Tibial nerve (tissue), 4 donors: ENCODE data around the gene ZNF573. TPM values are rescaled to one million over a fixed set of nuclear protein-coding genes. Genes with fewer than 3 reads are reported as not detected.
A peak's percentile ranks its signal among the peaks of the same experiment; 100 is the strongest.

Experiments used
- DNase-seq, 2 donors: peaks; one replicate each; pipeline ENCODE4 v3.0.0-alpha.2; 2019; ENCODE audit warnings: low spot score in 2 of 2
- H3K27ac ChIP-seq, 4 donors: fragments of 200-600 bp; sonication (generic) in 3 of 4; one replicate each; pipeline ENCODE4 v1.5.1; 2017 to 2019; ENCODE audit warnings: mild to moderate bottlenecking in 1 of 4
- H3K27me3 ChIP-seq, 2 donors: fragments of 200-600 bp; sonication (generic) in 1 of 2; one replicate each; pipeline versions ENCODE4 v1.5.1 to v1.6.0; 2017 to 2019
- H3K36me3 ChIP-seq, 3 donors: fragments of 200-600 bp; sonication (generic); one replicate each; pipeline ENCODE4 v1.5.1; 2018 to 2019
- H3K4me1 ChIP-seq, 4 donors: fragments of 200-600 bp; sonication (generic) in 3 of 4; one replicate each; pipeline ENCODE4 v1.5.1; 2017 to 2019
- H3K4me3 ChIP-seq, 4 donors: fragments of 200-600 bp; sonication (generic) in 3 of 4; one replicate each; pipeline ENCODE4 v1.5.1; 2017 to 2019; ENCODE audit warnings: mild to moderate bottlenecking in 1 of 4, moderate library complexity in 1 of 4
- H3K9me3 ChIP-seq, 4 donors: fragments of 200-600 bp; sonication (generic) in 3 of 4; one replicate each; pipeline ENCODE4 v1.5.1; 2017 to 2019
- CTCF ChIP-seq, 5 experiments: fragments of 200-600 bp in 3 of 5; fragments of 450-650 bp in 2 of 5; sonication (generic) in 3 of 5; IDR thresholded peaks; one replicate each; pipeline ENCODE4 v1.5.1; 2016 to 2019; ENCODE audit warnings: antibody characterized with exemption in 5 of 5, mild to moderate bottlenecking in 3 of 5, moderate library complexity in 2 of 5
- EP300 ChIP-seq, 2 donors: sonication (generic); formaldehyde crosslinking; IDR thresholded peaks; one replicate each; pipeline ENCODE4 v1.6.1; 2017; ENCODE audit warnings: antibody characterized with exemption in 2 of 2, mild to moderate bottlenecking in 1 of 2
- POLR2A ChIP-seq, 2 donors: fragments of 450-650 bp; IDR thresholded peaks; one replicate each; pipeline ENCODE4 v1.6.1; 2017; ENCODE audit warnings: antibody characterized with exemption in 2 of 2, mild to moderate bottlenecking in 2 of 2, moderate library complexity in 2 of 2
- WGBS, 2 donors: methylation state at CpG; one replicate each; pipeline ENCODE4 v1.1.5; 2018; 5-methylcytosine and 5-hydroxymethylcytosine counted together
- small RNA-seq: library from RNA; depleted of rRNA; stranded (forward); fragments of <200 nt; gene quantifications from one replicate; pipeline ENCODE3, GENCODE V24; 2016
- total RNA-seq, 4 donors: library from RNA; depleted of rRNA; stranded (reverse); fragments of >200 nt; gene quantifications; one replicate each; pipeline ENCODE4 v1.1.0, GENCODE V29; 2016

ZNF573 gene
- total RNA-seq, 4 donors from 2014 or later, result 7.8 to 13.6 (median 9.5) TPM

DNA sequence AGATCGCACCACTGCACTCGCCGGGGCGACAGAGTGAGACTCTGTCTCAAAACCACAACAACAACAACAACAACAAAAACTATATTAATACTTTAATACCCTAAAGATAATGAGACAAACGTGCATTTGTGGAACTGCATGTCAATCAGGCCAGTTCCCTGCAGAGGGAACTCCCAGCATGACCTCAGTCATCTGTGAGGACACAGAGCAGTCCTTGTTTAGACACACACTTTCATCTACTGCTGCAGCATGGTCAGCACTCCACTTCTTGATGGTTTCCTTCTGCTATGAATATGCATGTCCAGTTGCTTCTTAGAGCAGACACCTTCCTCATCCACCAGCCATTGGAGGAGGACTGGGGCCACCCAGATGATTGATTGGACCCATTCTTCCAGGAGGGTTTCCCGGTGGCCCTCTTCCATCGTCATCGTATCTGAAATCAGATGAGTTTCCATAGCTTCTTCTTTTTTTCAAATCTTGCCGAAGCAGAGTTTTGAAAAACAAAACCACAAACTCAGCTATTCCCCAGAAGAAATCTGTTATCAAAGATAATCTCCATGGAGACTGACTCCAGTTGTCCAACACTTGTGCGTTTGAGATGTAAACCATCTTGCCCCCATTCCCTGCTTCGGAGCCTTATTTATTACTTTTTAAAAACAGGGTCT lies 86.3 kb downstream of the ZNF573 start:
- Histone ChIP-seq H3K4me3 (no peak overlapping the region), H3K27ac (no peak overlapping the region), H3K4me1 (peaks cover 0 to 9% (median 4%) of the 10 kb centered on the region in 4 donors), H3K27me3 (no peaks in the 10 kb centered on the region), H3K9me3 (peaks cover 0 to 34% (median 0%) of the 10 kb centered on the region in 4 donors), H3K36me3 (peaks cover 0 to 41% (median 0%) of the 10 kb centered on the region in 3 donors)
- WGBS, 2 donors, result 66% methylated on average over 11 of the region's 11 CpGs
- no peak for DNase-seq
- TF ChIP-seq CTCF (IDR thresholded peaks at IDR 0.05), result no peak
- TF ChIP-seq EP300 (IDR thresholded peaks at IDR 0.05), result no peak
- no peak for TF ChIP-seq POLR2A (IDR thresholded peaks at IDR 0.05)

GRCh38 chr19:37691881-37692504 lies 87.4 kb downstream of the ZNF573 start:
- Histone ChIP-seq H3K9me3 (peaks cover 0 to 27% (median 0%) of the 10 kb centered on the region in 4 donors), H3K27ac (peak overlapping the region; percentile 61 to 90 (median 82)), H3K27me3 (no peaks in the 10 kb centered on the region), H3K36me3 (peaks cover 0 to 31% (median 0%) of the 10 kb centered on the region in 3 donors), H3K4me3 (peak overlapping the region; percentile 52 to 72 (median 62)), H3K4me1 (peaks cover 0 to 9% (median 4%) of the 10 kb centered on the region in 4 donors)
- WGBS, 2 donors, result 0 to 1% methylated on average over 45 to 48 of the region's 48 CpGs
- peak; percentile 43 to 61 for DNase-seq
- TF ChIP-seq CTCF (IDR thresholded peaks at IDR 0.05) (no peak), POLR2A (IDR thresholded peaks at IDR 0.05) (peak in 1 of 2 donors; percentile 40), EP300 (IDR thresholded peaks at IDR 0.05) (peak; percentile 38 to 75)

Small RNA genes within 50 kb of the gene (small RNA-seq; reads per million reads assigned to genes)
- not detected for gene SELENOKP1

Other genes with a start within 250 kb of the ZNF573 start
- gene ZNF571, start 184.8 kb downstream of the ZNF573 start, total RNA-seq, result 10 to 100 TPM in 1 of 4 donors, 1 to 10 TPM in 3; 3.9 to 11.2 (median 7.3) TPM
- gene ZNF540, start 184.7 kb downstream of the ZNF573 start, total RNA-seq, result 10 to 100 TPM in 1 of 4 donors, 1 to 10 TPM in 3; 4.2 to 10.5 (median 6.5) TPM
- gene ZFP30, start 124.1 kb downstream of the ZNF573 start, total RNA-seq, result 10 to 100 TPM; 10.2 to 40.6 (median 16.9) TPM
- gene ZNF607, start 59.8 kb downstream of the ZNF573 start, total RNA-seq, result 10 to 100 TPM in 1 of 4 donors, 1 to 10 TPM in 3; 5.4 to 14.1 (median 7.6) TPM
- not detected for gene WDR87, start 127.0 kb upstream of the ZNF573 start, total RNA-seq
- 10 to 100 TPM in 3 of 4 donors, 1 to 10 TPM in 1; 8.3 to 43.9 (median 17.0) TPM for gene SIPA1L3, start 127.6 kb upstream of the ZNF573 start, total RNA-seq